Measurements from ENCODE around the gene STXBP1. TPM values are rescaled to one million over a fixed set of nuclear protein-coding genes. Genes with fewer than 3 reads are reported as not detected.

Gene STXBP1
- total and polyA plus RNA-seq, 2 of the 13 experiments (the other 11 are each of a cell fraction or from before 2014, with no cell fraction given): 2.9 TPM

DNA sequence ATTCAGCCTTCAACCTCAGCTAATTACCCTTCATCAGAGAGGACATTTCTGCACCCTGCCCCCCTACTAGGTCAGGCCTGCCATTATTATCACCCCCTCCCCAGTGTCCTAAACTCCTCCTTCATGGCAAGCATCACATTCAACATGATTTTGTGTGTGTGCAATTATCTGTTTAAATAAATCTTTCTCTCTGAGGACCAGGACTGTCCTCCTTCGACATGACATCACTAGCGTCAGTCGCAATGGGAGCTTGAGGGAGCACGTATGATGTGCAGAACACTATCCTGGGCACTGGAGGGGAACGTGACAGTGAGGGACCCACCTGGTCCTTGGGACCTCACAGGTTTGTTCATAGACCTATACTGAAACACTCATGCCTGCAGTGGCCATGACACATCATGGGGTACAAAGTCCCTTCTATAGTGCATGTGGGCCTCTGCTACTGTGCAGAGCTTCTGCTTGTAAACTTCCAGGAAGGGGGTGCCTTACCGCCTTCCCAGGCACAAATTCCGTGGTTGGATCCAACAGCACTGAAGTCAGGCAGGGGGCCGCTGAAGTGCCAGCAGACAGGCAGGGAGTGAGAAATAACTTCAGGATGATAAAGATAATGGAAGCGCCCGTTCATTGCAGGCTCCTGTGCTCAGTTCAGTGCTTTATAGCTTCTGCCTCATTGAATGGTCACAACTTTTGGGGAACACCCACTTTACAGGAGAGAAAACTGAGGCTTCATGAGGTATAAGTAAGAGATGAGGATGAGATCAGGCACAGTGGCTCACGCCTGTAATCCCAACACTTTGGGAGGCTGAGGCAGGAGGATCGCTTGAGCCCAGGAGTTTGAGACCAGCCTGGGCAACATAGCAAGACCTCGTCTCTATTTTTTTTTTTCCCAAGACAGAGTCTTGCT, 36.0 kb upstream of the STXBP1 start (continued):
- TF ChIP-seq, protein P1, sequence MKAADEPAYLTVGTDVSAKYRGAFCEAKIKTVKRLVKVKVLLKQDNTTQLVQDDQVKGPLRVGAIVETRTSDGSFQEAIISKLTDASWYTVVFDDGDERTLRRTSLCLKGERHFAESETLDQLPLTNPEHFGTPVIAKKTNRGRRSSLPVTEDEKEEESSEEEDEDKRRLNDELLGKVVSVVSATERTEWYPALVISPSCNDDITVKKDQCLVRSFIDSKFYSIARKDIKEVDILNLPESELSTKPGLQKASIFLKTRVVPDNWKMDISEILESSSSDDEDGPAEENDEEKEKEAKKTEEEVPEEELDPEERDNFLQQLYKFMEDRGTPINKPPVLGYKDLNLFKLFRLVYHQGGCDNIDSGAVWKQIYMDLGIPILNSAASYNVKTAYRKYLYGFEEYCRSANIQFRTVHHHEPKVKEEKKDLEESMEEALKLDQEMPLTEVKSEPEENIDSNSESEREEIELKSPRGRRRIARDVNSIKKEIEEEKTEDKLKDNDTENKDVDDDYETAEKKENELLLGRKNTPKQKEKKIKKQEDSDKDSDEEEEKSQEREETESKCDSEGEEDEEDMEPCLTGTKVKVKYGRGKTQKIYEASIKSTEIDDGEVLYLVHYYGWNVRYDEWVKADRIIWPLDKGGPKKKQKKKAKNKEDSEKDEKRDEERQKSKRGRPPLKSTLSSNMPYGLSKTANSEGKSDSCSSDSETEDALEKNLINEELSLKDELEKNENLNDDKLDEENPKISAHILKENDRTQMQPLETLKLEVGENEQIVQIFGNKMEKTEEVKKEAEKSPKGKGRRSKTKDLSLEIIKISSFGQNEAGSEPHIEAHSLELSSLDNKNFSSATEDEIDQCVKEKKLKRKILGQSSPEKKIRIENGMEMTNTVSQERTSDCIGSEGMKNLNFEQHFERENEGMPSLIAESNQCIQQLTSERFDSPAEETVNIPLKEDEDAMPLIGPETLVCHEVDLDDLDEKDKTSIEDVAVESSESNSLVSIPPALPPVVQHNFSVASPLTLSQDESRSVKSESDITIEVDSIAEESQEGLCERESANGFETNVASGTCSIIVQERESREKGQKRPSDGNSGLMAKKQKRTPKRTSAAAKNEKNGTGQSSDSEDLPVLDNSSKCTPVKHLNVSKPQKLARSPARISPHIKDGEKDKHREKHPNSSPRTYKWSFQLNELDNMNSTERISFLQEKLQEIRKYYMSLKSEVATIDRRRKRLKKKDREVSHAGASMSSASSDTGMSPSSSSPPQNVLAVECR (CRISPR knock-in tag; IDR thresholded peaks at IDR 0.05; ENCODE audit: borderline replicate concordance): peak; percentile 60; the same call in 1 of the 2 replicates
- no peak for TF ChIP-seq ZC3H13 (CRISPR knock-in tag; IDR thresholded peaks at IDR 0.05)
- TF ChIP-seq MYNN (CRISPR knock-in tag; IDR thresholded peaks at IDR 0.05; ENCODE audit: low read depth): 0 out of 2 replicates have a peak, but pooled peaks have one; percentile 24
- TF ChIP-seq, protein P2, sequence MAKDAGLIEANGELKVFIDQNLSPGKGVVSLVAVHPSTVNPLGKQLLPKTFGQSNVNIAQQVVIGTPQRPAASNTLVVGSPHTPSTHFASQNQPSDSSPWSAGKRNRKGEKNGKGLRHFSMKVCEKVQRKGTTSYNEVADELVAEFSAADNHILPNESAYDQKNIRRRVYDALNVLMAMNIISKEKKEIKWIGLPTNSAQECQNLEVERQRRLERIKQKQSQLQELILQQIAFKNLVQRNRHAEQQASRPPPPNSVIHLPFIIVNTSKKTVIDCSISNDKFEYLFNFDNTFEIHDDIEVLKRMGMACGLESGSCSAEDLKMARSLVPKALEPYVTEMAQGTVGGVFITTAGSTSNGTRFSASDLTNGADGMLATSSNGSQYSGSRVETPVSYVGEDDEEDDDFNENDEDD (CRISPR knock-in tag; IDR thresholded peaks at IDR 0.05; ENCODE audit: borderline replicate concordance): peak; percentile 41; the same call in 1 of the 2 replicates
- no peak for TF ChIP-seq ATAD3A (CRISPR knock-in tag; IDR thresholded peaks at IDR 0.05)
- peak; percentile 45; the same call in 1 of the 2 replicates for TF ChIP-seq ZNF788 (CRISPR knock-in tag; IDR thresholded peaks at IDR 0.05; ENCODE audit: borderline replicate concordance)
- TF ChIP-seq SSRP1 (CRISPR knock-in tag; IDR thresholded peaks at IDR 0.05): peak; percentile 45; the same call in 1 of the 2 replicates
- TF ChIP-seq POLR2AphosphoS2 (IDR thresholded peaks at IDR 0.05; ENCODE audit: low read depth, low read length): no peak
- TF ChIP-seq, protein P3, sequence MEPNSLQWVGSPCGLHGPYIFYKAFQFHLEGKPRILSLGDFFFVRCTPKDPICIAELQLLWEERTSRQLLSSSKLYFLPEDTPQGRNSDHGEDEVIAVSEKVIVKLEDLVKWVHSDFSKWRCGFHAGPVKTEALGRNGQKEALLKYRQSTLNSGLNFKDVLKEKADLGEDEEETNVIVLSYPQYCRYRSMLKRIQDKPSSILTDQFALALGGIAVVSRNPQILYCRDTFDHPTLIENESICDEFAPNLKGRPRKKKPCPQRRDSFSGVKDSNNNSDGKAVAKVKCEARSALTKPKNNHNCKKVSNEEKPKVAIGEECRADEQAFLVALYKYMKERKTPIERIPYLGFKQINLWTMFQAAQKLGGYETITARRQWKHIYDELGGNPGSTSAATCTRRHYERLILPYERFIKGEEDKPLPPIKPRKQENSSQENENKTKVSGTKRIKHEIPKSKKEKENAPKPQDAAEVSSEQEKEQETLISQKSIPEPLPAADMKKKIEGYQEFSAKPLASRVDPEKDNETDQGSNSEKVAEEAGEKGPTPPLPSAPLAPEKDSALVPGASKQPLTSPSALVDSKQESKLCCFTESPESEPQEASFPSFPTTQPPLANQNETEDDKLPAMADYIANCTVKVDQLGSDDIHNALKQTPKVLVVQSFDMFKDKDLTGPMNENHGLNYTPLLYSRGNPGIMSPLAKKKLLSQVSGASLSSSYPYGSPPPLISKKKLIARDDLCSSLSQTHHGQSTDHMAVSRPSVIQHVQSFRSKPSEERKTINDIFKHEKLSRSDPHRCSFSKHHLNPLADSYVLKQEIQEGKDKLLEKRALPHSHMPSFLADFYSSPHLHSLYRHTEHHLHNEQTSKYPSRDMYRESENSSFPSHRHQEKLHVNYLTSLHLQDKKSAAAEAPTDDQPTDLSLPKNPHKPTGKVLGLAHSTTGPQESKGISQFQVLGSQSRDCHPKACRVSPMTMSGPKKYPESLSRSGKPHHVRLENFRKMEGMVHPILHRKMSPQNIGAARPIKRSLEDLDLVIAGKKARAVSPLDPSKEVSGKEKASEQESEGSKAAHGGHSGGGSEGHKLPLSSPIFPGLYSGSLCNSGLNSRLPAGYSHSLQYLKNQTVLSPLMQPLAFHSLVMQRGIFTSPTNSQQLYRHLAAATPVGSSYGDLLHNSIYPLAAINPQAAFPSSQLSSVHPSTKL (CRISPR knock-in tag; IDR thresholded peaks at IDR 0.05): peak; percentile 71
- TF ChIP-seq, protein P4, sequence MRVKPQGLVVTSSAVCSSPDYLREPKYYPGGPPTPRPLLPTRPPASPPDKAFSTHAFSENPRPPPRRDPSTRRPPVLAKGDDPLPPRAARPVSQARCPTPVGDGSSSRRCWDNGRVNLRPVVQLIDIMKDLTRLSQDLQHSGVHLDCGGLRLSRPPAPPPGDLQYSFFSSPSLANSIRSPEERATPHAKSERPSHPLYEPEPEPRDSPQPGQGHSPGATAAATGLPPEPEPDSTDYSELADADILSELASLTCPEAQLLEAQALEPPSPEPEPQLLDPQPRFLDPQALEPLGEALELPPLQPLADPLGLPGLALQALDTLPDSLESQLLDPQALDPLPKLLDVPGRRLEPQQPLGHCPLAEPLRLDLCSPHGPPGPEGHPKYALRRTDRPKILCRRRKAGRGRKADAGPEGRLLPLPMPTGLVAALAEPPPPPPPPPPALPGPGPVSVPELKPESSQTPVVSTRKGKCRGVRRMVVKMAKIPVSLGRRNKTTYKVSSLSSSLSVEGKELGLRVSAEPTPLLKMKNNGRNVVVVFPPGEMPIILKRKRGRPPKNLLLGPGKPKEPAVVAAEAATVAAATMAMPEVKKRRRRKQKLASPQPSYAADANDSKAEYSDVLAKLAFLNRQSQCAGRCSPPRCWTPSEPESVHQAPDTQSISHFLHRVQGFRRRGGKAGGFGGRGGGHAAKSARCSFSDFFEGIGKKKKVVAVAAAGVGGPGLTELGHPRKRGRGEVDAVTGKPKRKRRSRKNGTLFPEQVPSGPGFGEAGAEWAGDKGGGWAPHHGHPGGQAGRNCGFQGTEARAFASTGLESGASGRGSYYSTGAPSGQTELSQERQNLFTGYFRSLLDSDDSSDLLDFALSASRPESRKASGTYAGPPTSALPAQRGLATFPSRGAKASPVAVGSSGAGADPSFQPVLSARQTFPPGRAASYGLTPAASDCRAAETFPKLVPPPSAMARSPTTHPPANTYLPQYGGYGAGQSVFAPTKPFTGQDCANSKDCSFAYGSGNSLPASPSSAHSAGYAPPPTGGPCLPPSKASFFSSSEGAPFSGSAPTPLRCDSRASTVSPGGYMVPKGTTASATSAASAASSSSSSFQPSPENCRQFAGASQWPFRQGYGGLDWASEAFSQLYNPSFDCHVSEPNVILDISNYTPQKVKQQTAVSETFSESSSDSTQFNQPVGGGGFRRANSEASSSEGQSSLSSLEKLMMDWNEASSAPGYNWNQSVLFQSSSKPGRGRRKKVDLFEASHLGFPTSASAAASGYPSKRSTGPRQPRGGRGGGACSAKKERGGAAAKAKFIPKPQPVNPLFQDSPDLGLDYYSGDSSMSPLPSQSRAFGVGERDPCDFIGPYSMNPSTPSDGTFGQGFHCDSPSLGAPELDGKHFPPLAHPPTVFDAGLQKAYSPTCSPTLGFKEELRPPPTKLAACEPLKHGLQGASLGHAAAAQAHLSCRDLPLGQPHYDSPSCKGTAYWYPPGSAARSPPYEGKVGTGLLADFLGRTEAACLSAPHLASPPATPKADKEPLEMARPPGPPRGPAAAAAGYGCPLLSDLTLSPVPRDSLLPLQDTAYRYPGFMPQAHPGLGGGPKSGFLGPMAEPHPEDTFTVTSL (CRISPR knock-in tag; IDR thresholded peaks at IDR 0.05; ENCODE audit: borderline replicate concordance): 0 out of 2 replicates have a peak, but pooled peaks have one; percentile 55
- TF ChIP-seq REPIN1 (CRISPR knock-in tag; IDR thresholded peaks at IDR 0.05; ENCODE audit: borderline replicate concordance, low read depth): peak; percentile 32; the same call in 1 of the 2 replicates
- TF ChIP-seq PAWR (CRISPR knock-in tag; IDR thresholded peaks at IDR 0.05; ENCODE audit: borderline replicate concordance): no peak

Measured in HepG2 (cell line).